ENCODE measurements around the gene CRYL1. TPM values are rescaled to one million over a fixed set of nuclear protein-coding genes. Genes with fewer than 3 reads are reported as not detected.

The CRYL1 gene
- total and polyA plus RNA-seq, 2 of the 13 experiments (the other 11 are each of a cell fraction or from before 2014, with no cell fraction given): 57.2 to 115 TPM

- peak; percentile 77; the same call in 1 of the 2 replicates for TF ChIP-seq EEA1 (CRISPR knock-in tag; IDR thresholded peaks at IDR 0.05; ENCODE audit: borderline replicate concordance)
- TF ChIP-seq SNRNP70 (IDR thresholded peaks at IDR 0.05; ENCODE audit: low read depth, low read length): no peak
- TF ChIP-seq ATF4 (CRISPR knock-in tag; IDR thresholded peaks at IDR 0.05): no peak
- no peak for TF ChIP-seq RORA (CRISPR knock-in tag; IDR thresholded peaks at IDR 0.05)
- 0 out of 2 replicates have a peak, but pooled peaks have one; percentile 24 for TF ChIP-seq ZNF589 (CRISPR knock-in tag; conservative IDR thresholded peaks at IDR 0.05)
- no peak for TF ChIP-seq ZSCAN21 (CRISPR knock-in tag; IDR thresholded peaks at IDR 0.05; ENCODE audit: borderline replicate concordance)
- no peak for TF ChIP-seq ATF3 (CRISPR knock-in tag; IDR thresholded peaks at IDR 0.05)
- no peak for TF ChIP-seq DPF2 (CRISPR knock-in tag; IDR thresholded peaks at IDR 0.05; ENCODE audit: borderline replicate concordance, low read depth)
- TF ChIP-seq ZNF282 (IDR thresholded peaks at IDR 0.05; ENCODE audit: partially characterized antibody): no peak
- TF ChIP-seq CC2D1A (CRISPR knock-in tag; IDR thresholded peaks at IDR 0.05): no peak
- TF ChIP-seq ZNF382 (CRISPR knock-in tag; IDR thresholded peaks at IDR 0.05; ENCODE audit: borderline replicate concordance): no peak
- TF ChIP-seq, protein P1, sequence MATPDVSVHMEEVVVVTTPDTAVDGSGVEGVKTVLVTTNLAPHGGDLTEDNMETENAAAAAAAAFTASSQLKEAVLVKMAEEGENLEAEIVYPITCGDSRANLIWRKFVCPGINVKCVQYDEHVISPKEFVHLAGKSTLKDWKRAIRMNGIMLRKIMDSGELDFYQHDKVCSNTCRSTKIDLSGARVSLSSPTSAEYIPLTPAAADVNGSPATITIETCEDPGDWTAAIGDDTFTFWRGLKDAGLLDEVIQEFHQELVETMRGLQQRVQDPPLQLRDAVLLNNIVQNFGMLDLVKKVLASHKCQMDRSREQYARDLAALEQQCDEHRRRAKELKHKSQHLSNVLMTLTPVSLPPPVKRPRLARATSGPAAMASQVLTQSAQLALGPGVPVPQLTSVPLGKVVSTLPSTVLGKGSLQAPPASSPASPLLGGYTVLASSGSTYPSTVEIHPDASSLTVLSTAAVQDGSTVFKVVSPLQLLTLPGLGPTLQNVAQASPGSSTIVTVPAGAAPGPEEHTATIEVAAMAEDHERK (CRISPR knock-in tag; IDR thresholded peaks at IDR 0.05; ENCODE audit: low read depth): no peak
- TF ChIP-seq, protein P2, sequence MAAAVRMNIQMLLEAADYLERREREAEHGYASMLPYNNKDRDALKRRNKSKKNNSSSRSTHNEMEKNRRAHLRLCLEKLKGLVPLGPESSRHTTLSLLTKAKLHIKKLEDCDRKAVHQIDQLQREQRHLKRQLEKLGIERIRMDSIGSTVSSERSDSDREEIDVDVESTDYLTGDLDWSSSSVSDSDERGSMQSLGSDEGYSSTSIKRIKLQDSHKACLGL (CRISPR knock-in tag; IDR thresholded peaks at IDR 0.05): peak; percentile 79
- no peak for TF ChIP-seq ELK4 (CRISPR knock-in tag; IDR thresholded peaks at IDR 0.05; ENCODE audit: borderline replicate concordance)
- no peak for TF ChIP-seq NFE2L1 (CRISPR knock-in tag; IDR thresholded peaks at IDR 0.05; ENCODE audit: borderline replicate concordance)
- TF ChIP-seq ZKSCAN8 (CRISPR knock-in tag; IDR thresholded peaks at IDR 0.05; ENCODE audit: borderline replicate concordance): no peak
These were observed at the start of gene CRYL1 (continued) for GRCh38 chr13:20525601-20526544.

All from HepG2 (cell line).